ENCODE measurements around the gene CCSAP.

- TF ChIP-seq, protein P1, sequence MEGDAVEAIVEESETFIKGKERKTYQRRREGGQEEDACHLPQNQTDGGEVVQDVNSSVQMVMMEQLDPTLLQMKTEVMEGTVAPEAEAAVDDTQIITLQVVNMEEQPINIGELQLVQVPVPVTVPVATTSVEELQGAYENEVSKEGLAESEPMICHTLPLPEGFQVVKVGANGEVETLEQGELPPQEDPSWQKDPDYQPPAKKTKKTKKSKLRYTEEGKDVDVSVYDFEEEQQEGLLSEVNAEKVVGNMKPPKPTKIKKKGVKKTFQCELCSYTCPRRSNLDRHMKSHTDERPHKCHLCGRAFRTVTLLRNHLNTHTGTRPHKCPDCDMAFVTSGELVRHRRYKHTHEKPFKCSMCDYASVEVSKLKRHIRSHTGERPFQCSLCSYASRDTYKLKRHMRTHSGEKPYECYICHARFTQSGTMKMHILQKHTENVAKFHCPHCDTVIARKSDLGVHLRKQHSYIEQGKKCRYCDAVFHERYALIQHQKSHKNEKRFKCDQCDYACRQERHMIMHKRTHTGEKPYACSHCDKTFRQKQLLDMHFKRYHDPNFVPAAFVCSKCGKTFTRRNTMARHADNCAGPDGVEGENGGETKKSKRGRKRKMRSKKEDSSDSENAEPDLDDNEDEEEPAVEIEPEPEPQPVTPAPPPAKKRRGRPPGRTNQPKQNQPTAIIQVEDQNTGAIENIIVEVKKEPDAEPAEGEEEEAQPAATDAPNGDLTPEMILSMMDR (IDR thresholded peaks at IDR 0.05; ENCODE audit: insufficient read depth, low read depth, low read length) = no peak
- TF ChIP-seq EZH2 (IDR thresholded peaks at IDR 0.05; ENCODE audit: insufficient read depth, low read length) = no peak
These were observed 1.3 kb upstream of the CCSAP start for GRCh38 chr1:229344139-229344538.

Data from astrocyte (in vitro differentiated cells and primary cell).